ENCODE measurements around the gene SLC25A1. TPM values are rescaled to one million over a fixed set of nuclear protein-coding genes. Genes with fewer than 3 reads are reported as not detected.

SLC25A1 gene
- total RNA-seq, 1 experiment from 2014 or later, result 162 TPM

GRCh38 chr22:19147195-19147780 lies 31.2 kb downstream of the SLC25A1 start:
- no peak overlapping the region for H3K27ac ChIP-seq (ENCODE audit: low read length)
- peaks cover 4% of the 10 kb centered on the region; the same call in 1 of the 2 replicates for H3K36me3 ChIP-seq (ENCODE audit: control insufficient read depth, insufficient read depth, low read length)
- no peak for DNase-seq (ENCODE audit: low read depth, low spot score)
- POLR2A ChIA-PET, result interaction anchor here (0.5 kb wide), 1 partner anchor 70 kb away, joined by 3 read pairs; no protein-coding TSS in a partner anchor
- no peak overlapping the region for H3K4me3 ChIP-seq (ENCODE audit: low read depth in 2 of 2, low read length in 2 of 2)
- H3K9me3 ChIP-seq (ENCODE audit: control insufficient read depth, insufficient read depth, low read depth, low read length), result no peaks in the 10 kb centered on the region
- no peaks in the 10 kb centered on the region; the same call in 1 of the 2 replicates for H3K27me3 ChIP-seq (ENCODE audit: control insufficient read depth, insufficient read depth, low read length)
- H3K4me1 ChIP-seq (ENCODE audit: control insufficient read depth, insufficient read depth, low read length), result no peaks in the 10 kb centered on the region
- no peak for TF ChIP-seq CTCF (IDR thresholded peaks at IDR 0.05)
- no peak for TF ChIP-seq REST (IDR thresholded peaks at IDR 0.05; ENCODE audit: insufficient read depth in 1 of 2, low read depth in 2 of 2, low read length in 1 of 2)
- no peak for TF ChIP-seq POLR2AphosphoS5 (IDR thresholded peaks at IDR 0.05; ENCODE audit: low read depth, low read length)
- no peak for TF ChIP-seq TCF7L2 (IDR thresholded peaks at IDR 0.05; ENCODE audit: low read depth, low read length)
- no peak for TF ChIP-seq SIN3A (IDR thresholded peaks at IDR 0.05; ENCODE audit: borderline replicate concordance, insufficient read depth, low read depth, low read length)
- ATAC-seq, result no peak
- intact Hi-C loops (cut with micrococcal nuclease; ENCODE audit: unreplicated experiment) (no loop called here), in situ Hi-C loops (cut with HindIII; ENCODE audit: low pct_unique_long_range_greater_than_20kb, low sequenced_read_pairs) (no loop called here)
- CTCF ChIA-PET, result no interaction called here
- BruUV-seq (replicated peaks), result no TSS peak

GRCh38 chr22:19146215-19146968 lies 32.1 kb downstream of the SLC25A1 start:
- H3K4me3 ChIP-seq (ENCODE audit: low read depth in 2 of 2, low read length in 2 of 2), result no peak overlapping the region

More at GRCh38 chr22:19146215-19146968, 32.1 kb downstream of the SLC25A1 start:
- DNase-seq (ENCODE audit: low read depth, low spot score) (no peak), ATAC-seq (no peak)
- Histone ChIP-seq H3K27me3 (ENCODE audit: control insufficient read depth, insufficient read depth, low read length) (no peaks in the 10 kb centered on the region; the same call in 1 of the 2 replicates), H3K27ac (ENCODE audit: low read length) (no peak overlapping the region), H3K36me3 (ENCODE audit: control insufficient read depth, insufficient read depth, low read length) (peaks cover 4% of the 10 kb centered on the region; the same call in 1 of the 2 replicates), H3K4me1 (ENCODE audit: control insufficient read depth, insufficient read depth, low read length) (no peaks in the 10 kb centered on the region), H3K9me3 (ENCODE audit: control insufficient read depth, insufficient read depth, low read depth, low read length) (no peaks in the 10 kb centered on the region)
- POLR2A ChIA-PET, result interaction anchor here (0.5 kb wide), 1 partner anchor 70 kb away, joined by 3 read pairs; no protein-coding TSS in a partner anchor
- BruUV-seq (replicated peaks), result no TSS peak
- intact Hi-C loops (cut with micrococcal nuclease; ENCODE audit: unreplicated experiment), result no loop called here
- no peak for TF ChIP-seq TCF7L2 (IDR thresholded peaks at IDR 0.05; ENCODE audit: low read depth, low read length)
- TF ChIP-seq REST (IDR thresholded peaks at IDR 0.05; ENCODE audit: insufficient read depth in 1 of 2, low read depth in 2 of 2, low read length in 1 of 2), result no peak
- no peak for TF ChIP-seq CTCF (IDR thresholded peaks at IDR 0.05)
- no peak for TF ChIP-seq SIN3A (IDR thresholded peaks at IDR 0.05; ENCODE audit: borderline replicate concordance, insufficient read depth, low read depth, low read length)
- no peak for TF ChIP-seq POLR2AphosphoS5 (IDR thresholded peaks at IDR 0.05; ENCODE audit: low read depth, low read length)
- in situ Hi-C loops (cut with HindIII; ENCODE audit: low pct_unique_long_range_greater_than_20kb, low sequenced_read_pairs), result no loop called here
- CTCF ChIA-PET, result no interaction called here

All from Panc1 (cell line).